ENCODE results near the gene RNF38.

DNA sequence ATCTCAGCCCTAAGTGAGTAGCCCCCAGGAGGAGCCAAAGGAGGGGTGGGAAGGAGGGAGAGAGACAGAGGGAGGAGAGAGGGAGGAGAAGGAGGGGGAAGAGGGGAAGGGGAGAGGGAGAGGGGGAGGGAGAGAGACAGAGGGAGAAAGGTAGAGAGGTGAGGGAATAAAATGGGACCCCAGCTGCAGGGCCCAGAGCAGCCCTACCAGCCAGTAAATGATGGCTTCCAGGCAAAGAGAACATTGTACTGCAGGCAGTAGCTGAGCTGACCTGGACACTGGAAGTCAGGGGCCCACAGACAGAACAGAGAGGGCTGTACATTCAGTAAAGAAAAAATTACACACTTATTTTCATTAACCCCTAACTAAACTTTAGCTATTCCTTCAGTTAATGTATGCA is 84.0 kb downstream of the RNF38 start:
- TF ChIP-seq, protein P1, sequence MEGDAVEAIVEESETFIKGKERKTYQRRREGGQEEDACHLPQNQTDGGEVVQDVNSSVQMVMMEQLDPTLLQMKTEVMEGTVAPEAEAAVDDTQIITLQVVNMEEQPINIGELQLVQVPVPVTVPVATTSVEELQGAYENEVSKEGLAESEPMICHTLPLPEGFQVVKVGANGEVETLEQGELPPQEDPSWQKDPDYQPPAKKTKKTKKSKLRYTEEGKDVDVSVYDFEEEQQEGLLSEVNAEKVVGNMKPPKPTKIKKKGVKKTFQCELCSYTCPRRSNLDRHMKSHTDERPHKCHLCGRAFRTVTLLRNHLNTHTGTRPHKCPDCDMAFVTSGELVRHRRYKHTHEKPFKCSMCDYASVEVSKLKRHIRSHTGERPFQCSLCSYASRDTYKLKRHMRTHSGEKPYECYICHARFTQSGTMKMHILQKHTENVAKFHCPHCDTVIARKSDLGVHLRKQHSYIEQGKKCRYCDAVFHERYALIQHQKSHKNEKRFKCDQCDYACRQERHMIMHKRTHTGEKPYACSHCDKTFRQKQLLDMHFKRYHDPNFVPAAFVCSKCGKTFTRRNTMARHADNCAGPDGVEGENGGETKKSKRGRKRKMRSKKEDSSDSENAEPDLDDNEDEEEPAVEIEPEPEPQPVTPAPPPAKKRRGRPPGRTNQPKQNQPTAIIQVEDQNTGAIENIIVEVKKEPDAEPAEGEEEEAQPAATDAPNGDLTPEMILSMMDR (conservative IDR thresholded peaks at IDR 0.05; ENCODE audit: low read length) = no peak
- no peak for TF ChIP-seq EZH2phosphoT487 (IDR thresholded peaks at IDR 0.05; ENCODE audit: borderline replicate concordance, low read depth, low read length)
